ENCODE results near the gene CEP128. TPM values are rescaled to one million over a fixed set of nuclear protein-coding genes. Genes with fewer than 3 reads are reported as not detected.

Gene CEP128
- total and polyA plus RNA-seq, 7 donors: 0.79 to 2.3 (median 1.8) TPM

DNA sequence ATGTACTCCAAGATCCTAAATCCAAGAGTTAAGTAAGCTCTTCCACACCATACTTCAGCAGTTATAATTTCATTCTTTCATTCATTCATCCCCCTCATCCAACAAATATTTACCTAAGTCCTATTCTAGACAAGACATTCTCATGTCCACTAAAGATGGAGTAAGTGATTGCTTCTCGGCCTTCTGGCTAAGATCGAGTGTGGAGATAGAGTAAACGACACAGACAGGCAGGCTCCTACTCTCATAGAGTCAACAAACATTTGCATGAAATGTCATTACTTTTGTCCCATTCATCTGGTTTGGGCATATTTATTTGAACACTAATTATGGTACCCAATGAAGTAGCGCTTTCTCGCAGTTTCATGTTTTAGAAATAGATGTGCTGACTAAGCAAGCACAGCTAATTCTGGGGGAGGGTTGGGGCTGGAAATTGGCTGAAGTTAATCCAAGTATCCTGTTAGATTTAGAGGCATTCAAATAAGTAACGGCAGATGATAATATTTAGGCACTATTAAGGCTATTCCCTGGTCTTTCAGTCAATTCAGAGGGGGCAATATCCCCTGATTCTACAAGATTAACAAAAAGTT lies 176.5 kb downstream of the CEP128 start:
- intact Hi-C loops (cut with DNase I): no loop called here

DNA sequence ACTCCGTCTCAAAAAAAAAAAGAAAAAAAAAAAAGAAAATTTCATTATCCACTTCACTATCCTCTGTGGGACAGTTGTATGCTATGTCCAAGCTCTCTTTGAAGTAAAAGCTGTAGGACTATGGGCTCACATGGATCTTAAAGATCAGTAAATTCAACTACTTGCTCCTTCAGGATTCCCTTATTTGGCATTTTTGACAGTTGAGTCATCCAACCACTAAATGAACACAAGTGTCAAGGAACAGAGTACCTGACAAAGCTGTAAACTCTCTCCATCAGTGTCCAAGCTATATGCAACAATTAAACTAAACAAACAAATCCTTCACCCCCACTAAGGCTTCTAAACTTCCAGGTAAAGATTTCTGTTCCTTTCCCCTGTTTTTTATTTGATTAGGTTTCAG lies 177.0 kb downstream of the CEP128 start:
- H3K9me3 ChIP-seq: no peaks in the 10 kb centered on the region

More for the DNA sequence above, 176.5 kb downstream of the CEP128 start:
- no peaks in the 10 kb centered on the region for H3K27me3 ChIP-seq (ENCODE audit: insufficient read depth in 3 of 3, low read length in 2 of 3)
- no peaks in the 10 kb centered on the region for H3K36me3 ChIP-seq (ENCODE audit: insufficient read depth in 1 of 2, low read depth in 1 of 2)
- H3K27ac ChIP-seq: no peak overlapping the region
- no peak for ATAC-seq
- 97% methylated on average over 6 of the region's 6 CpGs for WGBS, 3 donors
- no peak overlapping the region for H3K4me3 ChIP-seq
- H3K4me1 ChIP-seq: no peaks in the 10 kb centered on the region
- DNase-seq: no peak
- H3K9me3 ChIP-seq: no peaks in the 10 kb centered on the region
- TF ChIP-seq, protein P1, sequence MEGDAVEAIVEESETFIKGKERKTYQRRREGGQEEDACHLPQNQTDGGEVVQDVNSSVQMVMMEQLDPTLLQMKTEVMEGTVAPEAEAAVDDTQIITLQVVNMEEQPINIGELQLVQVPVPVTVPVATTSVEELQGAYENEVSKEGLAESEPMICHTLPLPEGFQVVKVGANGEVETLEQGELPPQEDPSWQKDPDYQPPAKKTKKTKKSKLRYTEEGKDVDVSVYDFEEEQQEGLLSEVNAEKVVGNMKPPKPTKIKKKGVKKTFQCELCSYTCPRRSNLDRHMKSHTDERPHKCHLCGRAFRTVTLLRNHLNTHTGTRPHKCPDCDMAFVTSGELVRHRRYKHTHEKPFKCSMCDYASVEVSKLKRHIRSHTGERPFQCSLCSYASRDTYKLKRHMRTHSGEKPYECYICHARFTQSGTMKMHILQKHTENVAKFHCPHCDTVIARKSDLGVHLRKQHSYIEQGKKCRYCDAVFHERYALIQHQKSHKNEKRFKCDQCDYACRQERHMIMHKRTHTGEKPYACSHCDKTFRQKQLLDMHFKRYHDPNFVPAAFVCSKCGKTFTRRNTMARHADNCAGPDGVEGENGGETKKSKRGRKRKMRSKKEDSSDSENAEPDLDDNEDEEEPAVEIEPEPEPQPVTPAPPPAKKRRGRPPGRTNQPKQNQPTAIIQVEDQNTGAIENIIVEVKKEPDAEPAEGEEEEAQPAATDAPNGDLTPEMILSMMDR (IDR thresholded peaks at IDR 0.05): no peak

DNA sequence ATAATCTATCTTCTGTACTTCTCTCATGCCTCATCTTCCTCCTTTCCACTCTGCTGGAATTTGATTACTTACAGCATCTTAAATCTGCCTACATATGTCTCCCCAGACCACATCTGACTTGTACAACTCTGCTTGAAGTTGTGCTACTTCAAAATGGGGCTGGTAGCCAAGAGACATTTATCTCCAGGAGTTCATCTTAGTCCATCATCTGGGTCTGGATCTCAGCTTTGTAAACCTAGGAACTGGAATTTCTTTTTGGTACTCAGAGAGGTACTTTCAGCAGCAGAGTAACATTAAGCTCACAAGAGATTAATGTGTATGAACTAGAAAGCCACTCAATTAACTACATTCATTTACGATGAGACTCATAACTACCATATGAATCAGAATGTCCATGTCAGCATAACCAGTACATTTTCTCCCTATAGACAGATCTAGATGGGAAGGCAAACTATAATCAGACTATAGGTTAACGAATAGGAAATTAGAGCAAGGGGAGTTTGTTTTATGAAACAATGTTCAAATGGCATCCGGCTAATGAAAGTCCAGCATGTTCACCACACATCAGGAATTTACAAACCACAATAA lies 178.8 kb downstream of the CEP128 start:
- TF ChIP-seq, protein P1 (IDR thresholded peaks at IDR 0.05): no peak
- H3K27me3 ChIP-seq (ENCODE audit: insufficient read depth in 3 of 3, low read length in 2 of 3): no peaks in the 10 kb centered on the region
- no peaks in the 10 kb centered on the region for H3K9me3 ChIP-seq
- WGBS, 3 donors: 98% methylated on average over 3 of the region's 3 CpGs
- H3K4me1 ChIP-seq: no peaks in the 10 kb centered on the region
- ATAC-seq (no peak), DNase-seq (no peak)
- no peaks in the 10 kb centered on the region for H3K36me3 ChIP-seq (ENCODE audit: insufficient read depth in 1 of 2, low read depth in 1 of 2)
- H3K27ac ChIP-seq: no peak overlapping the region
- no peak overlapping the region for H3K4me3 ChIP-seq
- intact Hi-C loops (cut with DNase I): no loop called here

More for the DNA sequence above, 177.0 kb downstream of the CEP128 start:
- no peak for ATAC-seq
- intact Hi-C loops (cut with DNase I): no loop called here
- Histone ChIP-seq H3K36me3 (ENCODE audit: insufficient read depth in 1 of 2, low read depth in 1 of 2) (no peaks in the 10 kb centered on the region), H3K27me3 (ENCODE audit: insufficient read depth in 3 of 3, low read length in 2 of 3) (no peaks in the 10 kb centered on the region), H3K27ac (no peak overlapping the region), H3K4me1 (no peaks in the 10 kb centered on the region), H3K4me3 (no peak overlapping the region)
- WGBS, 3 donors: 100% methylated on average over 1 of the region's 1 CpG; no CpG with 5 or more reads in 1 of the 3 donors
- TF ChIP-seq, protein P1 (IDR thresholded peaks at IDR 0.05): no peak
- no peak for DNase-seq

DNA sequence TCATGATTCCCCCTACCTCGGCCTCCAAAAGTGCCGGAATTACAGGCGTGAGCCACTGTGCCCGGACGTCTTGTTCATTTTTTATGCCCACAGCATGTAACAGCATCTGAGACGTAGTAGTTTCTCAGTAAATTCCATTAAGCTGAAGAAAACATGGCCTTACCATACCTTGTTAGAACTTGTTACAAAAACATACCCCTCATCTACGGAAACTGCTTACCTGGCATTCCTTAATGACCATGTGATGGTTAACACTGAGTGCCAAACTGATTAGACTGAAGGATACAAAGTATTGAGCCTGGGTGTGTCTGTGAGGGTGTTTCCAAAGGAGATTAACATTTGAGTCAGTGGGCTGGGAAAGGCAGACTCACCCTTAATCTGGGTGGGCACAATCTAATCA lies 186.8 kb downstream of the CEP128 start:
- Histone ChIP-seq H3K4me3 (no peak overlapping the region), H3K36me3 (ENCODE audit: insufficient read depth in 1 of 2, low read depth in 1 of 2) (no peaks in the 10 kb centered on the region), H3K9me3 (no peaks in the 10 kb centered on the region), H3K4me1 (no peaks in the 10 kb centered on the region), H3K27me3 (ENCODE audit: insufficient read depth in 3 of 3, low read length in 2 of 3) (no peaks in the 10 kb centered on the region), H3K27ac (no peak overlapping the region)
- no peak for ATAC-seq
- intact Hi-C loops (cut with DNase I): no loop called here
- TF ChIP-seq, protein P1 (IDR thresholded peaks at IDR 0.05): no peak
- WGBS, 3 donors: 96 to 98% (median 97%) methylated on average over 7 of the region's 7 CpGs
- no peak for DNase-seq

DNA sequence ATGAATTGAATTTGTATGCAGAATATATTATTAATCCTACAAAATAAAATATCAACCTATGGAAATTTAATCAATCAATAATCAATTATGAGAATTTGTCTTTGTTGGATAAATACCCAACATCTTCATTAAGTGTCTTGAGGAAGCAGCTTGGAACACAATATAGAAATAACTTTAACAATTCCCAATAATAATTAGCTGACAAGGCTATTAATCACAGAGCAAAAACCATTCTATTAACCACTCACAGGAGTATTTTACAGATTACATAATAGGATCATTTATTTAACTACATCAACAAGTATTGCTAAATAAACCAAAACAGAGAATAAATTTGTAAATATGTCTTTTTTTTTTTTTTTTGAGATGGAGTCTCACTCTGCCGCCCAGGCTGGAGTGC lies 190.3 kb downstream of the CEP128 start:
- 90 to 100% (median 90%) methylated on average over 1 of the region's 1 CpG for WGBS, 3 donors
- Histone ChIP-seq H3K27me3 (ENCODE audit: insufficient read depth in 3 of 3, low read length in 2 of 3) (no peaks in the 10 kb centered on the region), H3K9me3 (no peaks in the 10 kb centered on the region), H3K27ac (no peak overlapping the region), H3K4me1 (no peaks in the 10 kb centered on the region), H3K4me3 (no peak overlapping the region), H3K36me3 (ENCODE audit: insufficient read depth in 1 of 2, low read depth in 1 of 2) (no peaks in the 10 kb centered on the region)
- DNase-seq: no peak
- intact Hi-C loops (cut with DNase I): no loop called here
- TF ChIP-seq, protein P1 (IDR thresholded peaks at IDR 0.05): no peak
- ATAC-seq: no peak

Measured in psoas muscle (tissue), 8 donors.